Activated naive CD4-positive, alpha-beta T cell treated with anti-CD3 and anti-CD28 coated beads, Interleukin-2, amount 50 U/mL, for 24 hours (primary cell): ENCODE measurements around the gene LOXL3.
"Not testable (repeated sequence)": the region's sequence is repeated elsewhere in the genome, so short reads cannot be mapped to it uniquely, and the experiment has no call there.

Source experiments
- H3K27ac Mint-ChIP-seq: one replicate; pipeline ENCODE4 v1.8.0; 2021; ENCODE audit warnings: mild to moderate bottlenecking, mixed read lengths
- H3K27me3 Mint-ChIP-seq: one replicate; pipeline ENCODE4 v1.8.0; 2021; ENCODE audit warnings: mixed read lengths
- H3K36me3 Mint-ChIP-seq: one replicate; pipeline ENCODE4 v1.8.0; 2021; ENCODE audit warnings: mixed read lengths
- H3K4me1 Mint-ChIP-seq: one replicate; pipeline ENCODE4 v1.8.0; 2021; ENCODE audit warnings: mixed read lengths
- H3K4me3 Mint-ChIP-seq: one replicate; pipeline ENCODE4 v1.8.0; 2021; ENCODE audit warnings: mild to moderate bottlenecking, mixed read lengths
- H3K9me3 Mint-ChIP-seq: one replicate; pipeline ENCODE4 v1.8.0; 2021; ENCODE audit warnings: mixed read lengths

The LOXL3 gene

GRCh38 chr2:74499267-74499939, 54.3 kb downstream of the LOXL3 start, which contains the start of gene LBX2:
TSS of gene LBX2 (minus strand) at chr2:74499603. CDS start at chr2:74499537, 66 bp downstream.
- Mint-ChIP-seq H3K36me3 (peaks cover 3% of the 10 kb centered on the region), H3K4me3 (peak within 1 kb of the TSS; percentile 82), H3K4me1 (peaks cover 44% of the 10 kb centered on the region), H3K27ac (peak within 1 kb of the TSS; percentile 8), H3K9me3 (no peaks in the 10 kb centered on the region), H3K27me3 (peaks cover 37% of the 10 kb centered on the region)

DNA sequence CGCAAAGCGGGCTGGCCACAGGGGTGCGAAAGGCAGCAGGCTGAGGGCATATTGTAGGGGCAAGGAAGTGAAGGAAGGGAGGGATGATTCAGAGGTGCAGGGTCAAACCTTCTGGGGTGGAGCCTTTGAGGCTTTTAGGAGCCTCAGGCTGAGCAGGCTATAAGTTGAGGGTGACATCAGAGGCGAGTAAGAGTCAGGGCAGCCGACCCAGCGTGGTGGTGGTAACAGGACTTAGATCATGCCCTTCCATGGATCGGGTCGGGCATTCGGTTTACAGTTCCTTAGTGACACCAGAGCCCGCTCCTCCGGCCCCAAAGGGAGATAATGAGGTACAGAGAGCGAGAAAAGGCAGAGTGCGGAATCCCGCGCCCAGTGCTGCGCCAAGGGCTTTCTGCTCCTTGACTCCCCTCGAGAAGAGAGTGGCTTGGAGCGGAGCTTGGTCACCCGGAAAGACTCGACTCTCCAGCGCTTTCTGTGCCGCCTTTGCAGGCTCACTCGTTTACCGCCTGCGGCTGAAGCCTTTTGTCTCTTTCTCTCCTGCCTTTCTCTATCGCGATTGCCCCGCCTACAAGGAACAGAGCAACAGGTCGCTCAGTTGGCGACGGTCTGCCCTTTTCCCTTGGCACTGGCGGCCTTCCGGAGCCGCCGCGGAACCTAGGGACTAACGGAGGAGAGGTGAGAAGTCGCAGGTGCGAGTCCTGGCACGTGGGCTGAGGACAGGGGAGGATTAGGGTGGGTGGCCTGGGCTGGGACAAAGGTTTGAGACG, 55.1 kb downstream of the LOXL3 start:
- Mint-ChIP-seq H3K27me3 (peaks cover 32% of the 10 kb centered on the region), H3K27ac (peak overlapping the region; percentile 8), H3K9me3 (no peaks in the 10 kb centered on the region), H3K4me3 (peak overlapping the region; percentile 82), H3K36me3 (peaks cover 6% of the 10 kb centered on the region), H3K4me1 (peaks cover 37% of the 10 kb centered on the region)

DNA sequence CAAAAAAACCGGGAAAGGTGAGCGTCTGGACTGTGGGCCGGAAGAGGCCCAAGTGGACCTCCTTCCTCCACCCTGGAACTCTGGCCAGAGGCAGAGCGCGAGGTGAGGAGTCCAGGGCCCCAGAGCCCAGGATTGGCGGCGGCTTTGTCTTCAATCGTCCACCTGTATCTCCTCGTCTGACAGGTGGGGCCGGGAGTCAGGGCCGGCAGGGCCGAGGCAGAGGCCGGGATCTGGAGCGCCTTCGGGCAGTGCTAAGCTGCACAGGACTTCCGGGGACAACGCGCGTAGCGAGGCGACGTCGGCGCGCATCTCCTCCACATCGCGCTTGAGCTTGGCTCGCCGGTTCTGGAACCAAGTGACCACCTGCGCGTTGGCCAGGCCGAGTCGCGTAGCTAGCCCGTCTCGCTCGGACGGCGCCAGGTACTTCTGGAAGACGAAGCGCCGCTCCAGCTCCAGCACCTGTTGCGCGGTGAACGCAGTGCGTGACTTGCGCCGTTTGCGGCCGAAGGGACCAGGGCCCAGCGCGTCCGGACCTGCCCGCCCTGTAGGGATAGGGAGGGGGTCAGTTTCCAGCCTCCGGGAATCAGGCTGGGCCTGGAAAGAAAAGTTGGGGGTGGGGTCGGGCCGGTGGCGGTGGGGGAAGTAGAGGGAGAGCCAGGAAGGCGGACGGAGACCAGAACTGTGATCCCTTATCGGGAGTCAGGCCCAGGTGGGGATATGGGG, 55.8 kb downstream of the LOXL3 start:
- Mint-ChIP-seq H3K4me3 (peak overlapping the region; percentile 82), H3K9me3 (no peaks in the 10 kb centered on the region), H3K27ac (peak overlapping the region; percentile 5), H3K27me3 (peaks cover 29% of the 10 kb centered on the region), H3K36me3 (peaks cover 7% of the 10 kb centered on the region), H3K4me1 (peaks cover 31% of the 10 kb centered on the region)

DNA sequence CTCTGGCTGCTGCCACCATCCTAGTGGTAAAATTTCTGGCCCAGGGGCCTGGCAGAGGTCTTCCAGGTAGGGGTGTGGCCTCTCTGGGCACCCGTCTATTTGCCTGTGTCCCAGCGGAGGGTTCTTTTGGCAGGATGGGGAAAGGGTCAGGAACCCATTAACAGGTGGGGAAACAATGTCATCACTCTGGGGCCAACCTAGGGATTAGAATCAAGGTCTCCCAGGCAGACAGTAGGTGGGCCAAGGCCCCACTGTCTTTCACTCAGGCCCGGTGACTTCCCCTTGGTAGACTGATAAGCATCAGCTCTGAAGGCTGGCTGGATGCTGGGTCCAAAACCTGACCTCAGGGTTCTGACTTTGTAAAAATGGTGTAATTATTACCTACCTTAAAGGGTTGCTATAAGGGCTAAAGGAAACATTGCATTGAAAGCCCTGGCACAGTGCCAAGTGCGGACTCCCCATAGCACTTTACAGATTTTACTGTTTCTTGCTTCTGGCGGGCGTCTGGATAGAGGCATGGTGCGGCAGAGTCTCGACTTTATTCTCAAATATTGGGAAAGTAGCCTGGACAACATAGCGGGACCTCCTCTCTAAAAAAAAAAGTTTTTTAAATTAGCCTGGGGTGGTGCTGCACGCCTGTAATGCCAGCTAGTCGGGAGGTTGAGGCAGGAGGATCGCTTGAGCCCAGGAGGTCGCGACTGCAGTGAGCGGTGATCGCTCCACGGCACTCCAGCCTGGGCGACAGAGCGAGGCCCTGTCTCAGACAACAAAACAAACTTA, 56.6 kb downstream of the LOXL3 start:
- H3K27ac Mint-ChIP-seq = no peak overlapping the region
- peak overlapping the region; percentile 82 for H3K4me3 Mint-ChIP-seq
- peaks cover 23% of the 10 kb centered on the region for H3K27me3 Mint-ChIP-seq
- H3K36me3 Mint-ChIP-seq = peaks cover 7% of the 10 kb centered on the region
- no peaks in the 10 kb centered on the region for H3K9me3 Mint-ChIP-seq
- peaks cover 24% of the 10 kb centered on the region for H3K4me1 Mint-ChIP-seq

GRCh38 chr2:74495440-74495839, 58.3 kb downstream of the LOXL3 start:
- H3K9me3 Mint-ChIP-seq = no peaks in the 10 kb centered on the region

DNA sequence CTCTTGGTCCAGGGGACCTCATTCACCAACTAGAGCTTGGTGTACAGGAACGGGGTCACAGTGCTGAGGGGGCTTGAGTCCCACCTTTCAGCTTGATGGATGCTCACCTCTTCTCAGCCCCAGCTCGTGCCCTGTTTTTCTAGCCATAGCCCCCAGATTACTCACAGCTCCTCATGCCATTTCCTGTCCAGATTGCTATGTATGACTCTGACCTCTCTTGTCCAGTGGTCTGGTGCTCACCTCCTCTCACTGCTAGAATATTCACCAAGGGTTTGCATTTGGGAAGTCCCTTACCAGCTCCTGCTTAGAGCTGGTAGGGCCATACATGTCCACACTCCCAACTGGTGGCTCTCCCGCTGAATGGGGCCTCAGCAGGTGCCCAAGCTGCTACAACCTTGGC, 60.2 kb downstream of the LOXL3 start:
- peaks cover 7% of the 10 kb centered on the region for H3K36me3 Mint-ChIP-seq
- peaks cover 11% of the 10 kb centered on the region for H3K4me1 Mint-ChIP-seq
- peaks cover 5% of the 10 kb centered on the region for H3K27me3 Mint-ChIP-seq
- H3K27ac Mint-ChIP-seq = no peak overlapping the region
- H3K9me3 Mint-ChIP-seq = no peaks in the 10 kb centered on the region
- H3K4me3 Mint-ChIP-seq = no peak overlapping the region

More at GRCh38 chr2:74495440-74495839, 58.3 kb downstream of the LOXL3 start:
- H3K4me3 Mint-ChIP-seq = no peak overlapping the region
- peaks cover 13% of the 10 kb centered on the region for H3K27me3 Mint-ChIP-seq
- peaks cover 19% of the 10 kb centered on the region for H3K4me1 Mint-ChIP-seq
- H3K36me3 Mint-ChIP-seq = peaks cover 7% of the 10 kb centered on the region
- no peak overlapping the region for H3K27ac Mint-ChIP-seq

- Mint-ChIP-seq H3K27me3 (no peaks in the 10 kb centered on the region), H3K9me3 (no peaks in the 10 kb centered on the region), H3K4me3 (no peak overlapping the region), H3K27ac (no peak overlapping the region), H3K4me1 (peaks cover 1% of the 10 kb centered on the region), H3K36me3 (peaks cover 7% of the 10 kb centered on the region)
Observed at GRCh38 chr2:74491648-74492544, 61.8 kb downstream of the LOXL3 start.

GRCh38 chr2:74489906-74490305, 63.8 kb downstream of the LOXL3 start:
- no peak overlapping the region for H3K27ac Mint-ChIP-seq
- H3K4me3 Mint-ChIP-seq = no peak overlapping the region
- no peaks in the 10 kb centered on the region for H3K27me3 Mint-ChIP-seq
- H3K9me3 Mint-ChIP-seq = no peaks in the 10 kb centered on the region
- H3K36me3 Mint-ChIP-seq = peaks cover 11% of the 10 kb centered on the region
- H3K4me1 Mint-ChIP-seq = peaks cover 3% of the 10 kb centered on the region

DNA sequence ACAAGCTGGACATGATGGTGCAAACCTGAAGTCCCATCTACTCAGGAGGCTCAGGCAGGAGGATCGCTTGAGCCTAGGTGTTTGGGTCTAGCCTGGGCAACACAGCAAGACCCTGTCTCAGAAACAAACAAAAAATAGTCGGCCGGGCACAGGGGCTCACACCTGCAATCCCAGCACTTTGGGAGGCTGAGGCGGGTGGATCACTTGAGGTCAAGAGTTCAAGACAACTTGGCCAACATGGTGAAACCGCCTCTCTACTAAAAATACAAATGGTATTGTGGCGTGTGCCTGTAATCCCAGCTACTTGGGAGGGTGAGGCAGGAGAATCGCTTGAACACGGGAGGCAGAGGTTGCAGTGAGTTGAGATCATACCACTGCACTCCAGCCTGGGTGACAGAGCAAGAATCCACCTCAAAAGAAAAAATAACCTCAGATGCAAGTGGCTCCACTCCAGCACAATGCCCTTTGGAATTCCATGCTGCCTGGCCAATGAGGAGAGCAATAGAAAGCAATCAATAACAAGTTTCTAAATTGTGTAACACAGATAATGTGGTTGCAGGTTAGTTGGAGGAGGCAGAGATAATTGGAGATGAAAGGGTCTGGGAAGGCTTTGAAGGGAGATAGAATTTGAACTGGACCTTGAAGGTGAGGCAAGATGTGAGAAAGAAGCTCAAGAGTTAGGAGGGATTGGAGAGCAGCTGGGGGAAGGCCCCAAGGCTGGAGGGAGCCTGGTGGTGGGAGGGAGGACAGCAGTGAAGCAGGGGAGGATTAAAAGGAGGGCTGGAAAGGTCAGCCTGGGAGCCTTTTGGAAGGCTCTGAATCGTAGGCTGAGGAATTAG, 64.9 kb downstream of the LOXL3 start:
- no peak overlapping the region for H3K4me3 Mint-ChIP-seq
- H3K27ac Mint-ChIP-seq = no peak overlapping the region
- peaks cover 7% of the 10 kb centered on the region for H3K36me3 Mint-ChIP-seq
- H3K9me3 Mint-ChIP-seq = no peaks in the 10 kb centered on the region
- no peaks in the 10 kb centered on the region for H3K27me3 Mint-ChIP-seq
- peaks cover 8% of the 10 kb centered on the region for H3K4me1 Mint-ChIP-seq

GRCh38 chr2:74486141-74486540, 67.6 kb downstream of the LOXL3 start:
- H3K4me3 Mint-ChIP-seq = no peak overlapping the region
- H3K27ac Mint-ChIP-seq = no peak overlapping the region
- peaks cover 4% of the 10 kb centered on the region for H3K36me3 Mint-ChIP-seq
- no peaks in the 10 kb centered on the region for H3K9me3 Mint-ChIP-seq
- H3K4me1 Mint-ChIP-seq = peaks cover 24% of the 10 kb centered on the region
- H3K27me3 Mint-ChIP-seq = no peaks in the 10 kb centered on the region

GRCh38 chr2:74483675-74484164, 70.0 kb downstream of the LOXL3 start:
- H3K4me3 Mint-ChIP-seq = peak overlapping the region; percentile 99
- peaks cover 10% of the 10 kb centered on the region for H3K36me3 Mint-ChIP-seq

DNA sequence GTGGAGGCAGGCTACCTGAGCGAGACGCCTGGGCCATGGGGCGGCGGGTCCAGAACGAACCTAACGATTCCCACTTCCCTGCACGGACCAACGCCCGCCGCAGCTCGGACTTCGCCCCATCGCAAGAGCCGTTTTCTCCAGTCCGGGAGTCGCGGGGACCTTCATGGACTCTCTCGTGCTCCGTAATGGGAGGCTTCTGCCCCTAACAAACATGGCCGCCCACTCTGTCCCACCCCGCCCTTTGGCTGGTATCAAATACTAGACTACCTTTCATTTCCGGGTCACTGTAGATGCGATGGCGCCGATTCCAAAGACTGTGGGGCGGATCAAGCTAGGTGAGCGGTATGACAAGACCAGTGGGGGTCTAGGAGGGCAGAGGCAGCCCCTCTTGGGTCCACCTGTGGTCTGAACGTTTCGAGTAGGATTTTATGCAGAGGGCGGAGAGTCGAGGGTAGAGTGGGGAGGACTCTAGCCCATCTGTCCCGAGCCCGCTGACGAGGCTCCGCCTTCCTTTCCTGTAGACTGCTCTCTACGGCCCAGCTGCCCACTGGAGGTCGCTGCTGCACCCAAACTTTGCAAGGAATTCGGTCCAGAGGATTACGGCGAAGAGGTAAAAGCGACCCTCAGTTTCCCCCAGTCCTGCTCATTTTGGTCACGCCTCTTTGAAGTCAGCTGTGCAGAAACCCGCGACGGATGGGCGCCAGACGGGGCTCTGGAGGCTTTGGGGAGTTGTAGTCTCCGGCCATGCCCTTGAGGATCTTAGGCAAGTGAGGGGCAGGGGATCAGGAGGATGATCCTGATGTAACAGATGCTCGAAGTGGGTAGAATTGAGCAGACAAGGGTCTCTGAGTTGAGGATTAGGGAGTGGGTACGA, 70.7 kb downstream of the LOXL3 start, which contains the start of the genes CCDC142 and TTC31:
Gene CCDC142, minus strand, starts transcription at position 198 of the 874 bp plus-strand sequence. Its CDS starts 161 bp downstream, at position 37.
Gene TTC31, plus strand, starts transcription at position 281 of the 874 bp plus-strand sequence. Its CDS starts 15 bp downstream, at position 296.
- peak within 1 kb of the TSS; percentile 100 for H3K27ac Mint-ChIP-seq
- H3K36me3 Mint-ChIP-seq = peaks cover 10% of the 10 kb centered on the region
- H3K9me3 Mint-ChIP-seq = no peaks in the 10 kb centered on the region
- peak within 1 kb of the TSS; percentile 99 for H3K4me3 Mint-ChIP-seq
- H3K4me1 Mint-ChIP-seq = peaks cover 41% of the 10 kb centered on the region
- H3K27me3 Mint-ChIP-seq = no peaks in the 10 kb centered on the region

More at GRCh38 chr2:74483675-74484164, 70.0 kb downstream of the LOXL3 start:
- not testable (repeated sequence) for H3K9me3 Mint-ChIP-seq, H3K27me3 Mint-ChIP-seq, H3K27ac Mint-ChIP-seq
- H3K4me1 Mint-ChIP-seq = peaks cover 41% of the 10 kb centered on the region
